ENCODE measurements around the gene PPP6R2.

Gene PPP6R2

DNA sequence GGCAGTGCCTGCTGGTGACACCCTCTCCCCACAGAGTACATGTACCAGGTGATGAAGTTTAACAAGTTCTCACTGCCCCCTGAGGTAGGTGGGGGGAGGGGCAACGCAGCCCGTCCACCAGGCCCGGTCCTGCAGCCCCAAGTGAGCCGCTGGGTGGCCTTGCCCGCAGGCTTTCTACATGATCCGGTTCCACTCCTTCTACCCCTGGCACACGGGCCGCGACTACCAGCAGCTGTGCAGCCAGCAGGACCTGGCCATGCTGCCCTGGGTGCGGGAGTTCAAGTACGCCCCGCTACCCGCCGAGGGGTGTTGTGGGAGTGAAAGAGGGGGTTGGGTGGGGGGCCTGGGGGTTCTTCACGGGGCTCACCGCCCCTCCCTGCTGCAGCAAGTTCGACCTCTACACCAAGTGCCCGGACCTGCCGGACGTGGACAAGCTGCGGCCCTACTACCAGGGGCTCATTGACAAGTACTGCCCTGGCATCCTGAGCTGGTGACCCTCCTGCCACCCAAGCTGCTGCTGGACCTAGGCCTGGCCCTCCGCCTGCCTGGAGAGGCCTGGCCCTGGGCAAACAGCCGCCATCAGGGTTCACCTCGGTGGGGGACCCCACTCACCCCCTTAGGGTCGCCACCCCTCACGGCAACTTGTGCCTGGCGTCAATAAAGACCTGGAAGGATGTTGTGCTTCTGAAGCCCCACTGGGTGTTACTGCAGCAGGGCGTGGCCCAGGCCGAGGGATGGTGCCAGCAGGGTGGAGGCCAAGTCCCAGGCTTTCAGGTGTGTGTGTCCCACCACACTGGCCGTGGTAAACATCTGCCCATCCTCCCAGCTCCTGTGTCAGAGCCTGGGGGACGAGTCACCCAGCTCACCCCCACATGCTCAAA lies 146.5 kb downstream of the PPP6R2 start:
- Histone ChIP-seq H3K4me3 (ENCODE audit: low read length, poor library complexity, severe bottlenecking) (no peak overlapping the region), H3K4me2 (ENCODE audit: low read depth, low read length, poor library complexity, severe bottlenecking) (no peak overlapping the region), H3K79me2 (ENCODE audit: insufficient read depth, low read length) (no peaks in the 10 kb centered on the region), H3K9me2 (replicated peaks; ENCODE audit: low read depth, low read length) (no peaks in the 10 kb centered on the region), H3K4me1 (ENCODE audit: insufficient read depth, low read length, poor library complexity, severe bottlenecking) (peaks cover 3% of the 10 kb centered on the region), H3K9me3 (ENCODE audit: insufficient read depth, low read depth, low read length) (no peaks in the 10 kb centered on the region), H3K36me3 (ENCODE audit: insufficient read depth, low read length) (no peaks in the 10 kb centered on the region), H2AFZ (ENCODE audit: low read length) (no peak overlapping the region), H3K9ac (ENCODE audit: low read depth, low read length, poor library complexity, severe bottlenecking) (no peak overlapping the region), H3F3A (ENCODE audit: low read depth) (no peaks in the 10 kb centered on the region), H4K20me1 (ENCODE audit: insufficient read depth, low read length, poor library complexity, severe bottlenecking) (no peaks in the 10 kb centered on the region), H3K27me3 (ENCODE audit: insufficient read depth, low read length, poor library complexity, severe bottlenecking) (no peaks in the 10 kb centered on the region)
- TF ChIP-seq, protein P1, sequence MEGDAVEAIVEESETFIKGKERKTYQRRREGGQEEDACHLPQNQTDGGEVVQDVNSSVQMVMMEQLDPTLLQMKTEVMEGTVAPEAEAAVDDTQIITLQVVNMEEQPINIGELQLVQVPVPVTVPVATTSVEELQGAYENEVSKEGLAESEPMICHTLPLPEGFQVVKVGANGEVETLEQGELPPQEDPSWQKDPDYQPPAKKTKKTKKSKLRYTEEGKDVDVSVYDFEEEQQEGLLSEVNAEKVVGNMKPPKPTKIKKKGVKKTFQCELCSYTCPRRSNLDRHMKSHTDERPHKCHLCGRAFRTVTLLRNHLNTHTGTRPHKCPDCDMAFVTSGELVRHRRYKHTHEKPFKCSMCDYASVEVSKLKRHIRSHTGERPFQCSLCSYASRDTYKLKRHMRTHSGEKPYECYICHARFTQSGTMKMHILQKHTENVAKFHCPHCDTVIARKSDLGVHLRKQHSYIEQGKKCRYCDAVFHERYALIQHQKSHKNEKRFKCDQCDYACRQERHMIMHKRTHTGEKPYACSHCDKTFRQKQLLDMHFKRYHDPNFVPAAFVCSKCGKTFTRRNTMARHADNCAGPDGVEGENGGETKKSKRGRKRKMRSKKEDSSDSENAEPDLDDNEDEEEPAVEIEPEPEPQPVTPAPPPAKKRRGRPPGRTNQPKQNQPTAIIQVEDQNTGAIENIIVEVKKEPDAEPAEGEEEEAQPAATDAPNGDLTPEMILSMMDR (conservative IDR thresholded peaks at IDR 0.05; ENCODE audit: low read length): no peak
- TF ChIP-seq EZH2phosphoT487 (IDR thresholded peaks at IDR 0.05; ENCODE audit: borderline replicate concordance): no peak

DNA sequence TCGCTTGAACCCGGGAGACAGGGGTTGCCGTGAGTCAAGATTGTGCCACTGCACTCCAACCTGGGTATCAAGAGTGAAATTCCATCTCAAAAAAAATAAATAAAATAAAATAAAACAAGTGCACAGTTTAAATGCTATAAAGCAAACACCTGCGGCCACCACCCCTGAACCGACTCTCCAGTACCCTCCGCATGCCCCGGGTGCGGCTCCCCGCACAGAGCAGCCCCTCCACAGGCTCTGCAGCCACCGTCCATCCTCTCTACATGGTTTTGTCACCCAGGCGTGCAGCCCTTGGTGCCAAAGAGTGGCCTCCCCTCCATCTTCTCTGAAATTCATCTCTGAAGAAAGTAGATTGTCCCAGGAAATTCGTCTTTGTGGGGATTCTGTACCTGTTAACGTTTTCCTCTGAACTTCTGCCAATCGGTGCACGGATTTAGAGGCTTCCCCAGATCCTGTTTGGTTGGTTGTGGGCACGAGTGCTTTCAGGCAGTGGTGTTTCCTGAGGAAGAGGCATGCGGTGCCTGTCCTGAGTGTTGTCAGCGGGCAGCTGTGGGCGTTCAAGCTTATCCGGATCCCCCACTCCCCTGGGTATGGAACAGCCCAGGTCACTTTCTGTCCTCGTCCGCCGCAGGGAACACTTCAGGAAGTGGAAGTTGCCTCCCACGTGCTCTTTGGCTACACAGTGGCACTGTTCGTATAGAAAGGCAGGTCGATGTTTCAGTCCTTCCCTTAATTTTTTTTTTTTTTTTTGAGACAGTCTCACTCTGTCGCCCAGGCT lies 147.6 kb downstream of the PPP6R2 start:
- TF ChIP-seq, protein P1 (conservative IDR thresholded peaks at IDR 0.05; ENCODE audit: low read length): no peak
- no peak for TF ChIP-seq EZH2phosphoT487 (IDR thresholded peaks at IDR 0.05; ENCODE audit: borderline replicate concordance)
- Histone ChIP-seq H4K20me1 (ENCODE audit: insufficient read depth, low read length, poor library complexity, severe bottlenecking) (no peaks in the 10 kb centered on the region), H3K9me2 (replicated peaks; ENCODE audit: low read depth, low read length) (no peaks in the 10 kb centered on the region), H2AFZ (ENCODE audit: low read length) (no peak overlapping the region; the same call in 1 of the 2 replicates), H3K36me3 (ENCODE audit: insufficient read depth, low read length) (no peaks in the 10 kb centered on the region), H3K4me2 (ENCODE audit: low read depth, low read length, poor library complexity, severe bottlenecking) (no peak overlapping the region), H3K9ac (ENCODE audit: low read depth, low read length, poor library complexity, severe bottlenecking) (no peak overlapping the region), H3K4me3 (ENCODE audit: low read length, poor library complexity, severe bottlenecking) (no peak overlapping the region), H3K79me2 (ENCODE audit: insufficient read depth, low read length) (no peaks in the 10 kb centered on the region), H3F3A (ENCODE audit: low read depth) (no peaks in the 10 kb centered on the region), H3K27me3 (ENCODE audit: insufficient read depth, low read length, poor library complexity, severe bottlenecking) (no peaks in the 10 kb centered on the region), H3K4me1 (ENCODE audit: insufficient read depth, low read length, poor library complexity, severe bottlenecking) (no peaks in the 10 kb centered on the region), H3K9me3 (ENCODE audit: insufficient read depth, low read depth, low read length) (no peaks in the 10 kb centered on the region)

Data from Loucy (cell line).